Breast epithelium (tissue), 4 donors: ENCODE measurements around the gene EIF3A. TPM values are rescaled to one million over a fixed set of nuclear protein-coding genes. Genes with fewer than 3 reads are reported as not detected.

Experiments used
- DNase-seq, 2 donors: peaks; one replicate each; pipeline ENCODE4 v3.0.0-alpha.2; 2019; ENCODE audit warnings: low spot score in 2 of 2
- H3K27ac ChIP-seq, 2 donors: fragments of 200-600 bp; sonication (generic) in 1 of 2; one replicate each; pipeline ENCODE4 v1.5.1; 2016 to 2019; ENCODE audit warnings: mild to moderate bottlenecking in 1 of 2
- H3K27me3 ChIP-seq, 2 donors: fragments of 200-600 bp; sonication (generic) in 1 of 2; one replicate each; pipeline versions ENCODE4 v1.5.1 to v1.6.0; 2017 to 2019; ENCODE audit warnings: control low read depth in 1 of 2, mild to moderate bottlenecking in 1 of 2
- H3K36me3 ChIP-seq: fragments of 200-600 bp; one replicate; pipeline ENCODE4 v1.5.1; 2019
- H3K4me1 ChIP-seq, 2 donors: fragments of 200-600 bp; sonication (generic); one replicate each; pipeline ENCODE4 v1.5.1; 2016 to 2019; ENCODE audit warnings: control low read depth in 1 of 2
- H3K4me3 ChIP-seq, 3 donors: fragments of 200-600 bp; sonication (generic); 1 replicate in 2 of 3; 2 replicates in 1 of 3; pipeline ENCODE4 v1.5.1; 2016 to 2019; ENCODE audit warnings: mild to moderate bottlenecking in 3 of 3, moderate library complexity in 2 of 3
- H3K9me3 ChIP-seq, 2 donors: fragments of 200-600 bp; sonication (generic) in 1 of 2; one replicate each; pipeline ENCODE4 v1.5.1; 2016 to 2019; ENCODE audit warnings: control low read depth in 1 of 2
- POLR2A ChIP-seq: fragments of 450-650 bp; IDR thresholded peaks from one replicate; pipeline ENCODE4 v1.6.1; 2016; ENCODE audit warnings: antibody characterized with exemption, mild to moderate bottlenecking, moderate library complexity
- POLR2AphosphoS5 ChIP-seq, 3 donors: sonication (generic); formaldehyde crosslinking; IDR thresholded peaks; one replicate each; pipeline ENCODE4 v1.6.1; 2017; ENCODE audit warnings: antibody characterized with exemption in 3 of 3
- intact Hi-C: fragments of 100-400 bp; cut with DNase I; formaldehyde crosslinking; loops from one replicate; pipeline ENCODE4 v1.15.1; 2023; ENCODE audit warnings: low total_unique reads
- total RNA-seq, 3 donors: library from RNA; depleted of rRNA; stranded (reverse); fragments of >200 nt; gene quantifications; one replicate each; pipeline ENCODE4 v1.1.0, GENCODE V29; 2016
- TF ChIP-seq, protein P1 (sequence below), 3 donors: fragments of 450-650 bp; IDR thresholded peaks; one replicate each; pipeline ENCODE4 v1.5.1; 2016 to 2017; ENCODE audit warnings: antibody characterized with exemption in 3 of 3, mild to moderate bottlenecking in 3 of 3, moderate library complexity in 3 of 3

EIF3A gene
- total RNA-seq, 3 donors from 2014 or later, result 117 to 166 (median 124) TPM

DNA sequence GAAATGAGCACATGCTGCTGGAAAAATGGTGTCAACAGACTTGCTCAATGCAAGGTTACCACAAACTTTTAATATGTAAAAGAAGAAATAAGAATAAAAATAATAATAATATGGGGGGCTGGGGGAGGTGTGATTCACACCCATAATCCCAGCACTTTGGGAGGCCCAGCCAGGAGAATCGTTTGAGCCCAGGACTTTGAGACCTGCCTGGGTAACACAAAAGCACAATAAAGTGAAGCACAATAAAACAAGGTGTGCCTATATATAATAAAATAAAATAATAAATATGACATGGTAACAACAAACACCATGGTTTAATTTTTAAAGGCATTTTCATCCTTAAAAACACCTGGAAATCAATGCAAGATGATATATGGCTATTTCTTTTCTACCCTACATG is 25.1 kb downstream of the EIF3A start:
- H3K27me3 ChIP-seq, result no peaks in the 10 kb centered on the region
- no peaks in the 10 kb centered on the region for H3K4me1 ChIP-seq
- no peak overlapping the region for H3K27ac ChIP-seq
- no peak overlapping the region for H3K4me3 ChIP-seq
- DNase-seq, result no peak
- no peaks in the 10 kb centered on the region for H3K9me3 ChIP-seq
- intact Hi-C loops, result no loop called here
- H3K36me3 ChIP-seq, result peaks cover 4% of the 10 kb centered on the region
- TF ChIP-seq, protein P1, sequence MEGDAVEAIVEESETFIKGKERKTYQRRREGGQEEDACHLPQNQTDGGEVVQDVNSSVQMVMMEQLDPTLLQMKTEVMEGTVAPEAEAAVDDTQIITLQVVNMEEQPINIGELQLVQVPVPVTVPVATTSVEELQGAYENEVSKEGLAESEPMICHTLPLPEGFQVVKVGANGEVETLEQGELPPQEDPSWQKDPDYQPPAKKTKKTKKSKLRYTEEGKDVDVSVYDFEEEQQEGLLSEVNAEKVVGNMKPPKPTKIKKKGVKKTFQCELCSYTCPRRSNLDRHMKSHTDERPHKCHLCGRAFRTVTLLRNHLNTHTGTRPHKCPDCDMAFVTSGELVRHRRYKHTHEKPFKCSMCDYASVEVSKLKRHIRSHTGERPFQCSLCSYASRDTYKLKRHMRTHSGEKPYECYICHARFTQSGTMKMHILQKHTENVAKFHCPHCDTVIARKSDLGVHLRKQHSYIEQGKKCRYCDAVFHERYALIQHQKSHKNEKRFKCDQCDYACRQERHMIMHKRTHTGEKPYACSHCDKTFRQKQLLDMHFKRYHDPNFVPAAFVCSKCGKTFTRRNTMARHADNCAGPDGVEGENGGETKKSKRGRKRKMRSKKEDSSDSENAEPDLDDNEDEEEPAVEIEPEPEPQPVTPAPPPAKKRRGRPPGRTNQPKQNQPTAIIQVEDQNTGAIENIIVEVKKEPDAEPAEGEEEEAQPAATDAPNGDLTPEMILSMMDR (IDR thresholded peaks at IDR 0.05), result no peak
- no peak for TF ChIP-seq POLR2AphosphoS5 (IDR thresholded peaks at IDR 0.05)
- TF ChIP-seq POLR2A, result no peak

GRCh38 chr10:119051775-119052174 is 28.8 kb downstream of the EIF3A start:
- Histone ChIP-seq H3K9me3 (no peaks in the 10 kb centered on the region), H3K27me3 (no peaks in the 10 kb centered on the region), H3K27ac (no peak overlapping the region), H3K36me3 (peaks cover 5% of the 10 kb centered on the region), H3K4me1 (no peaks in the 10 kb centered on the region), H3K4me3 (no peak overlapping the region)
- TF ChIP-seq, protein P1 (IDR thresholded peaks at IDR 0.05), result no peak
- TF ChIP-seq POLR2A (no peak), POLR2AphosphoS5 (IDR thresholded peaks at IDR 0.05) (no peak)
- intact Hi-C loops, result no loop called here
- no peak for DNase-seq

DNA sequence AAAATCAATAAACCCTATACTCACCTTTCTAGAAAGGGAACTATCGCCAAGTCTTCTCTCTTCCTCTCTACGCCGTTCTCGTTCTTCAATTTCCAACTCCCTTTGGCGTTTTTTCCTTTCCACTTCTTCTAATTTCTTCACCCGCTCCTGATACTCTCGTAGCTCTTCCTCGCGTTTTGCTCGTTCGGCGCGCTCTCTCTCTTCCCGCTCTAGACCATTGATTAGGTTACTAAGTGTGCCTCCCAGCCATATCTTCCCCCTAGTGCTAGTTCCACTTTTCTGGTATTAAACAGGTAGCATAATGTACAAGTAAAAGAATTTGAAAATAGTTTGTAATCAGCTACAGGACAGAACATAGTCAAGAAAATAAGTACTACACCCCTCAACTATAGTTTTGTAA is 30.8 kb downstream of the EIF3A start:
- Histone ChIP-seq H3K27me3 (no peaks in the 10 kb centered on the region), H3K4me3 (no peak overlapping the region), H3K9me3 (no peaks in the 10 kb centered on the region), H3K36me3 (peaks cover 5% of the 10 kb centered on the region), H3K4me1 (no peaks in the 10 kb centered on the region), H3K27ac (no peak overlapping the region)
- TF ChIP-seq, protein P1 (IDR thresholded peaks at IDR 0.05), result no peak
- TF ChIP-seq POLR2AphosphoS5 (IDR thresholded peaks at IDR 0.05), result no peak
- intact Hi-C loops, result no loop called here
- no peak for DNase-seq

DNA sequence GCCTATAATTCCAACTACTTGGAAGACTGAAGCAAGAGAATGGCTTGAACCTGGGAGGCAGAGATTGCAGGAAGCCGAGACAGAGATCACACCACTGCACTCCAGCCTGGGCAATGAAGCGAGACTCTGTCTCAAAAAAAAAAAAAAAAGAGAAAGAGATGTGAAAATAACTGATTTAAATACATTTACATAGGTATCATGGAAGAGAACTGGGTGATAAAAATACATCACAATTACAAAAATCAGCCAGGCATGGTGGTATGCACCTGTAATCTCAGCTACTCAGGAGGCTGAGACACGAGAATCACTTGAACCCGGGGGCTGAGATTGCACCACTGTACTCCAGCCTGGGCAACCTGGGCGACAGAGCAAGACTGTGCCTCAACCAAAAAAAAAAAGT is 31.3 kb downstream of the EIF3A start:
- no peaks in the 10 kb centered on the region for H3K27me3 ChIP-seq
- H3K36me3 ChIP-seq, result peaks cover 5% of the 10 kb centered on the region
- no peaks in the 10 kb centered on the region for H3K9me3 ChIP-seq
- intact Hi-C loops, result no loop called here
- H3K4me1 ChIP-seq, result no peaks in the 10 kb centered on the region
- no peak overlapping the region for H3K4me3 ChIP-seq
- TF ChIP-seq POLR2A, result no peak
- DNase-seq, result no peak
- no peak overlapping the region for H3K27ac ChIP-seq

GRCh38 chr10:119045561-119045960 is 35.1 kb downstream of the EIF3A start:
- Histone ChIP-seq H3K4me3 (no peak overlapping the region), H3K9me3 (no peaks in the 10 kb centered on the region), H3K27me3 (no peaks in the 10 kb centered on the region), H3K27ac (no peak overlapping the region), H3K36me3 (peaks cover 5% of the 10 kb centered on the region), H3K4me1 (no peaks in the 10 kb centered on the region)
- intact Hi-C loops, result no loop called here
- no peak for DNase-seq
- TF ChIP-seq, protein P1 (IDR thresholded peaks at IDR 0.05), result no peak
- TF ChIP-seq POLR2AphosphoS5 (IDR thresholded peaks at IDR 0.05) (no peak), POLR2A (no peak)

DNA sequence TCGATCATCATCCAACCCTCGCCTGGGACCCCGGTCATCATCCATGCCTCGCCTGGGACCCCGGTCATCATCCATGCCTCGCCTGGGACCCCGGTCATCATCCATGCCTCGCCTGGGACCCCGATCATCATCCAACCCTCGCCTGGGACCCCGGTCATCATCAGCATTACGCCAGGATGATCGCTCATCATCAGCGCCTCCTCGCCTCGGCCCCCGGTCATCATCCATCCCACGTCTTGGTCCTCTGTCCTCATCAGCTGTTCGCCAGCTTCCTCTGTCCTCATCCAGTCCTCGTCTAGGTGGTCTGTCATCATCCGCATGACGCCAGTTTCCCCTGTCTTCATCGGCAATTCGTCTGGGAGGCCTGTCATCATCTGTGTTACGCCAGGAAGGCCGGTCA is 38.4 kb downstream of the EIF3A start:
- intact Hi-C loops, result no loop called here
- Histone ChIP-seq H3K4me3 (no peak overlapping the region), H3K36me3 (peaks cover 3% of the 10 kb centered on the region), H3K4me1 (no peaks in the 10 kb centered on the region), H3K27me3 (no peaks in the 10 kb centered on the region), H3K9me3 (no peaks in the 10 kb centered on the region), H3K27ac (no peak overlapping the region)
- TF ChIP-seq POLR2A (no peak), POLR2AphosphoS5 (IDR thresholded peaks at IDR 0.05) (no peak)
- TF ChIP-seq, protein P1 (IDR thresholded peaks at IDR 0.05), result no peak
- no peak for DNase-seq
